NCI-H1417 treated with DMSO at 0.1 percent for 48 hours (cell line): ENCODE results near the gene GAS7.

Experiments used
- DNase-seq: peaks from one replicate; lab custom pipeline; 2025; lab: John Stamatoyannopoulos, UW

The GAS7 gene

DNA sequence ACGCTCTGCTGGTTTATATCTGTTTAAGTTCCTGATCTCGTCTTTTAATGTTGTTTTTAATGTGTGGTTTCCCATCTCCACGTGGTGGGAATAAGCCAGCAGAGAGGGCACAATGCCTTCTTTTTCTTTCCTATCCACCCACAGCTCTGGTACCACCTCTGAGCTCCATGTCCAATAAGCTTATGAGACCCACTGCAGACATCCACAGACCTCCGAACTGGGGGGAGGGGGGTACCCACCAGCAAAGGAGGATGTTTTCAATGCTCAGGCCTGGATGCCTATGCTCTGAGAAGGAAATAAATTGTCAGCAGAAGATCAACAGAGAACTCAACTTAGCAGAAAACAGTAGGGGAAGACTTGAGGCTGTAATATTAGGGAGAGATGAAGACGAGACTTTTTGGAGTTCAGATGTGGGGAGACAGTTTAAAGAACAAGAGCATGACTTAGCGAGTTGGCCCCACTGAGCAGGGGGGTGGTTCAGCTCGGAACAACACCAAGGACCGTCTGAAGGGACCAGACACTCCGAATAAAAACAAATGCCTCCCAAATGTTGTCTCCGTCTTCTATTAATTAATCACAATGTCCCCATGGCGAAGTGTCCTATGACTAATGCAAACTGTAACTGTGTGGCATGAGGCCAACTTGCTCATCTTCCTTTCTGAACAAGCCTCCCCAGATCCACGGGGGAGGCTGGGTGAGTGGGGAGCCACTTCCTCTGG is 62.7 kb downstream of the GAS7 start:
- no peak for DNase-seq

DNA sequence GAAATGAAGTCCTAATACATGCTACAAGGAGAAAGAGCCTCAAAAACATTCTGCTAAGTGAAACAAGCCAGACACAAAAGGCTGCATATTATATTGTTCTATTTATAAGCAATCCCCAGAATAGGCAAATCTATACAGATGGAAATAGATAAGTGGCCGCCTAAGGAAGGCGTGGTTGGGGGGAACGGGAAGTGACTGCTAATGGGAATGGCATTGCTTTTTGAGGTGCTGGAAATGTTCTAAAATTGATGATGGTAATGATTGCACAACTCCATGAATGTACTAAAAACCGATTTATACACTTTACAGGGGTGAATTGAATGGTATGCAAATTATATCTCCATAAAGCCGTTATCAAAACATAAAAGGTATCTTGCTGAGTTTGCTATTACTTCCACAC is 67.7 kb downstream of the GAS7 start:
- no peak for DNase-seq

DNA sequence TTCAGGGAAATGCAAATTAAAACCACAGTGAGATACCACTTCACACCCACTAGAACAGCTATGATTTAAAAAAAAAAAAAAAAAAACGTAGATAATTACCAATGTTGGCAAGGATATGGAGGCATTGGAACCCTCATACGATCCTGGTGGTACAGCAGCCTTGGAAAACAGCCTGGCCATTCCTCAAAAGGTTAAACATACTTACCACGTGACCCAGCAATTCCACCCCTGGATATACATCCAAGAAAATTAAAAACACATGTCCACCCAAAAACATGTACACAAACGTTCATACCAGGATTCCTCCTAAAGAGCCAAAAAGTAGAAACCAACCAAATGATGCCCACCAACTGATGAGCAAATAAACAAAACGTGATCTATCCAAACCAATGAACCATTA is 68.1 kb downstream of the GAS7 start:
- no peak for DNase-seq

DNA sequence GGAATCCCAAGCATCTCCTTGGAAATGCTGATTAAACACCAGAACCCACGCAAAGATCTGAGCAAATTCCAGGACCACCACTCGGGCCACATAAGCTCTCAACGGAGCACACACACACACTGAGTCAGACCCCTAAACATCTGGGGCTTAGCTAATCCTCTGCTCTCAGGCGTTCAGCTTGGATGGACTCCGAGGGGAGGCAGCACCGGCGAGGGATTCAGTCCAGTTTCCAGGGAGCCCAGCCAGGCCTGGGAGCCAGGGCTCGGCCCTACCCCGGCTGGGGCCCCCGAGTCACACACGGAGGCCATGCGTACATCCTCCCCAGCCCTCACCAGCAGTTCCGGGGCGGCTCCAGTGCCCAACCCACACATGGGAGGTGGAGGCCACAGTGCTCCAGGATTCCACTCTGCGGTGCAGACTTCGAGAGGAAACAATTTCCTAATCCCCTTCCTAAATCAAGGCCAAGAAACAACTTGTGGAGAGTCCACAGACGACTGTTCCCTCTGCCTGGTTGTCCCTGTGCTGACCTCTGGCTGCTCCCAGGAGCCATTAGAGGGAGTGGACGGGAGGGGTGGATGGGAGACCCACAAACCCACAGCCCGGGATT is 70.5 kb downstream of the GAS7 start:
- no peak for DNase-seq

DNA sequence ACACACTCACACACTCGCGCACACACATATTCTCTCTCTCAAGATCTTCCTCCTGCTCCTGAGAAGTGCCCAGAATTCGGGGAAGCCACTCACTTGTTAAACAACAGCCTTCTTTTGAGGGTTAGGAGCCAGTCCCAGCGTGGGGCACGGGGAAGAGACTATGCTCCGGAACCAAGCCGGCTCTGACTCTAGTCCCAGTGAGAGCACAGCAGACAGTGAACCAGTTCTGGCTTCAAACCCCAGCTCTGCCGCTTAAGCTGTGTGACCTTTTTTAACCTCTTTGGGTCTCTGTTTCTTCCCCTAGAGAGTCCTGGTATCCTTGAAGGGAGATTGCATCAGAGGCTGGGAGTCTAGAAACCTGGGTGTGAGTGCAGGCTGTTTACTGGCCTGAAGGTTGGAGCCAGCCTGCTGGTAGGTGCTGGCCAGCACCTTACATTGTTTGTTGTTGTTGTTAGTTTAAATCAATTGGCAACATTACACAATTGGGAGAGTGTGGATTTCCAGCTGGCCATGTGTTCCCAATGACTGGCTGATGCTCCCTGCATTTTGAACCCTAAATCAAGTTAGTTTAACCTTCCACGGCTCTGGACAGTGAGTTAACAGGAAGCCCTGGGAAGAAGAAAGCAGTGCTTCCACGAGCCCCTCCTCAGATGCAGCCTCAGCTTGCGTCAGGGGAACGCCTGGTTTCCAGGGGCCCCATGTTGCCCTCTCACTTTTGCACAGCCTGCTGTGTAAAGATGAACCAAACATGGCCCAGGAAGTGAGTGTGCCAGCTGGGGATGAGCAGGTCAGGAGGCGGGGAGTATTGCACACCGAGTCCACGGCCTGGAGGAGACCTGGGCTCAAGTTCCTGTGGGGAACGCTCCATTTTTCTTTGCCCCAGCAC is 71.5 kb downstream of the GAS7 start:
- no peak for DNase-seq

DNA sequence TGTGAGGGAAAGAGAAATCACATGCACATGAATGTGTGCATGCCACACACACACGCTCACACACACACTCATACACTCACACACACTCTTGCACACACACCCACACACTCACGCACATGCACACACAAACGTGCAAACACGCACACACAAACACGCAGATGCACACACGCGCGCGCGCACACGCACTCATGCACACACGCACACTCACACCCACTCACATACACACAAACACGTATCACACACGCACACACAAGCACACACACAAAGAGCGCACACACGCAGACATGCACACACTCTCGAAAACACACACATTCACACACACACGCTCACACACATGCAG is 72.2 kb downstream of the GAS7 start:
- no peak for DNase-seq

DNA sequence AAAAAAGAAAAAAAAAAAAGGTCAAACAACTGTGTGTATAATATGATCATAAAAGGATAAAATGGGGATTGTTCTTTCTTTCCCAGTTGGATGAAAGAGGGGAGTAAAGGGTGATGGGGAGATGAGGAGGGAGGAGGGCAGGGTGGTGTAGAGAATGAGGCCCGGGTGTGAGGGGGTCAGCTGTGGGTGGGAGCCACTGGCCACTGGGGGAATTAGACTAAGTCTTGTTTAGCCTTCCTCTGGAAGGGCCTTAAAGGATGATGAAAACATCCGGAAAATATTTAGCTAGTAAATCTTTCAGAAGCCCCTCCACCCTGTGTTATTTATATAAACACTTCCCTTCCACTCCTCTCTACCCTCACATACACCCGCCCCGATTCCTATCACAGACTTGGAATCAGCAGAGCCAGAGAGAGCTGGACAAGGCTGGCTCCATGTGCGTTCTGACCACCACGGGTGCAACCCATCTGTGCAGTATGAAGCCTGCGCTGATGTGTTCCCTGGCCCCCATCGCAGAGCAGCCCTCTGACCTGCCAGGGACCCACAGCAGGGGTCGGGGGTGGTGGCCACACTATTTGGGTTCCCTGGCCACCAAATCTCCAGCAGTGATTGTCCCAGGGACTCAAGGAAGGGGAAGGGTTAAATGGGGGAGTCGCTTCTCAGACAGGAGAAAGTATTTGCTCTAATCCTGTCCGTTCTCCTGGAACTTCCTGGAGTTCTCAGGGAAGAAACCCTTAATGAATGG is 72.7 kb downstream of the GAS7 start:
- DNase-seq: no peak

DNA sequence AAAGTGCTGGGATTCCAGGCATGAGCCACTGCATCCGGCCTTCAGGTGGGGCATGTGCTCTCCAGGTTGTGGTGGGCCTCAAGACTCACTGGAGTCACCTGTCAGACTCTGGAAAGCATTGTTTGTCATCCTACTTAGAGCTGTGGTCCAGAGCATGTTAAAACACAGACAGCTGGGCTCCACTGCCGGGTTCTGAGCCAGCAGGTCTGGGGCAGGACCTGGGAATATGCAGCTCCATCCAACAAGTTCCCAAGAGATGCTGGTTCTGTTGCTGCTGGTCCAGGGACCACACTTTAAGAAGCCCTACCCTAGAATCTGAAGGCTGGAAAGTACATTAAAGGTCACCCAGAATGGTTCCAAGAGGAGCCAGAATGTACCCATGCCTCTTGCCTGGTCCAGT is 75.3 kb downstream of the GAS7 start:
- DNase-seq: no peak

DNA sequence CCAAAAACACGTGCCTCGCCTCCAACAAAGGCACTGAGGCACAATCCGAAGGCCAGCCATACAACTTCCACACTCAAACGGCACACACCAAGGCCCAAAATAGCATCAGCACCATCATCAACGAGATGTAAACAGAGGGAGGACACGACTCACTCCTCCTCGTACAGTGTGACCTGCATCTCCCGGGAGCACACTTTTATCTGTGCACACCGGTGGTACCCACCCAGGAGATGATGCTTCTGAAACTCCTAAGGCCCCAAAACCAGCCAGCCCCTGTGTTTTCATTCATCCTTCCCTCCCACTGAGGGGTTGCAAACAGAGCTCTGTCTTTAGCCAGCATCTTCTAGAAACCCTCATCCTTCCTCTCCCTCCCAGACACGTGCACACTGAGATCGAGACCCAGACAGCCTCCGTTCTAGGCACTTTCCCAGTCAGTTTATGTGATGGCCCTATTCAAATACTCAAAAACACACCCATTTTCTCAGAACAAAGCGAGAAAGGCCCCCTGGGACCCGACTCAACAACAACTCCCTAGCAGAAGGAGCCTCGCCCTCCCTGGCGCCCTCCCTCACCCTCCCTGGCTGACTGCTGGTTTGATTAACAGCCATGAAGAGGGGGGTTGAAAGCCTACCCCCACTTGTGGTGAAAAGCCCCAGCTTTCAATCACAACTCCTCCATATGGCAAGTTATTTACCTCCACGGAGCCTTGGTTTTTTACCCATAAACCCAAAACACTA is 76.3 kb downstream of the GAS7 start:
- DNase-seq: no peak

DNA sequence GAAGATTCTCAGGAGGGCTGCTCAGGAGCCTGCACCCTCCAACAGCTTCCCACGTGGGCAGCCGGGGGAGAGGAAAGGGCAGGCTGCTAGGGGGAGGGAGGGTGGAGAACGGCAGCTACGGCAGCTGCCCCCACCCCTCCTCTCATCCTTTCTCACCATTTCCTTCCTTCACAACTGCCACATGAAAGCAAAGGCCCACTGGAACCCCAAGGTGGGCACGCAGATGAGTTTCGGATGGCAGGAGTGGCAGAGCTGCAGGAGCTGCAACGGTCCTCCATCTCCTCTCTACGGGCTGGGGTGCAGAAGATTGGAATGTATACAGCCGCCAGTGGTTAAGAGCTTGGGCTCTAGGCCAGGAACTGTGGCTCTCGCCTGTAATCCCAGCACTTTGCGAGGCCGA is 77.7 kb downstream of the GAS7 start:
- no peak for DNase-seq

DNA sequence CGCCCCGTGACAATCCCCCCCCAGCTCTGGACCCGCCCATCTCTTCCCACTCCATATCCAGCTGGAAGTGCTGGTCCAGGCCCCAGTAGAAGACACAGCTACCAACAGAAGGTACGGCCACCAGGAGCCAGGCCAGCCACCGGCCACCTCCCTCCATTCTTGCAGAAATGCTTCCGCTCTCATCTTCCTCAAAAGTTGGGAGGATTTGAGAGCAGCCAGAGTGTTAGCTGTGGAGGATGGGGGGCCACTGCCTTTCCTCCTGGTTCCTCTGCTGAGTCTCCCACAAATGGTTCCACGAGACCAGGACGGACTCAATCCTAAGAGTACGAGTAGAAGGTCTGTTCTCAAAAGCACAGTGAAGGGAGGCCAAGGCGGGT is 78.3 kb downstream of the GAS7 start:
- DNase-seq: no peak

DNA sequence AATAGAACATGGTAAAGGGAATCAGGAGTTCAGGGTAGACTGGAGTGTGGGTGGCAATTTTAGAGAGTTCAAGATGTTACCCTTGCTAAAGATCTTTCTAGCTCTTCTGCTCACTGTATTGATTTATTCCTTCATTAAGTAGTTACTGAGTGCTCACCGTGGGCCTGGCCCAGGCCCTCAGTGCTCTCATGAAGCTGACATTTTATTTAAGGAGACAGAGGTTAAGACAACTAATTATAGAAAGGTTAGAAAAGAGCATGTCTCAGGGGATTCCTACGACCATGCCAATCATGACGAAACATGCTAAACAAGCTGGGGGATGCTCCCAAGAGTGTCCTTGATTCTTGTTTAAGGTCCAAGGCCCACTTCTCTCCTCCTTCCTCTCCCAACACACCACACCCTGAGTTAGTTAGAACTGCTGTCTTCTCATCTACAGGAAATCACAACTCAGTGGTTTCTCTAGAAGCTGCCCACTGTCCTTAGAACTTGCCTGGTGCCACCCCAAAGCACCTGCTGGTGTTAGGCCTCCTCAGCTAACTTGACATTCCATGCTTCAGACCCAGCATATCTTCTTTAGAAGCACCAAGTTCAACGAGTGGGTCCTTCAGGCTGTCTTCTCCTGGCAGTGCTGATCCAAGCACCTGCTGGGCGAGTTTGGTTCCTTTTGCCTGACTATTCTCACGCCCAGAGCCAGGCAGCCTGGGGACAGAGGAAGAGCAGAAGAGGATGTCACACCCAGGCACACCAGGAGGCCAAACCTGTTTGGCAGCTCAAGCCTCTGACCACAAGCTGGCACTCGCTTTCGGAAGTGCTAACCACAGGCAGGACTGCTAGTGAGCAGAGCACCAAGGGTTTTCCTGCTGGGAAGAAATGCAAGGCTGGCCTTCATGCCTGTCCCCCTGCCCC is 79.0 kb downstream of the GAS7 start:
- DNase-seq: no peak

DNA sequence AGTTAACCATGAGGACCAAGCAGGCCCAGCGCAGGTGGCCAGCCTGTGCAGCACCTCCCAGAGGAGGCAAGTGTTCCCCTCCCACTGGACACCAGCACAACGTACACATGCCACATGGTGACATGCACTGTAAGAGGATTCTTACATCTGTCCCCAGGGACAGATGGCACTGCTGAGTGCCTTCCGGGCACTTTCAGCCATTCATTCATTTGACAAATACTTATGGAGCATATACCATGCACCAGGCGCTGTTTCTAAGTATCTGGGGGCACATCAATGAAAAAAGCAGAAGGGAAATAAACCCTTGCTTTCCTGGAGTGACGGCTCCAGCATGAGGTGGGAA is 79.6 kb downstream of the GAS7 start:
- no peak for DNase-seq

DNA sequence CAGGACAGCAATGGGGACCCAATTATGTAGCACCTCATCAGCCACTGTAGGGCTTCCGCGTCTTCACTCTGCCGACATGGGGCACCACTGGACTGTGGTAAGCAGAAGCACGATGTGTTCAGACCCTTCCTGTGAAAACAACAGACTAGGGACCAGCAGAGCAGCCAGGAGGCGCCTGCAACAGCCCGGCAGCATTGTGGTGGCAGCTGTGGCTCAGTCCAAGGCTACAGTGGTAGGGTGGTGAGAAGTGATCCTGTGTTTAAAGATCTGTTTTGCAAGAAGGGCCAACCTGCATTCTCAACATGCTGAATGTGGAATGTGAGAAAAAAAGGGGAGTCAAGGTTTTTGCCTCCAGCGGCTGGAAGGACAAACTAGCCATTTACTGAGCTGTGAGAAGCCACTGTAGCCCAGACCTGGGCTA is 80.8 kb downstream of the GAS7 start:
- DNase-seq: no peak

DNA sequence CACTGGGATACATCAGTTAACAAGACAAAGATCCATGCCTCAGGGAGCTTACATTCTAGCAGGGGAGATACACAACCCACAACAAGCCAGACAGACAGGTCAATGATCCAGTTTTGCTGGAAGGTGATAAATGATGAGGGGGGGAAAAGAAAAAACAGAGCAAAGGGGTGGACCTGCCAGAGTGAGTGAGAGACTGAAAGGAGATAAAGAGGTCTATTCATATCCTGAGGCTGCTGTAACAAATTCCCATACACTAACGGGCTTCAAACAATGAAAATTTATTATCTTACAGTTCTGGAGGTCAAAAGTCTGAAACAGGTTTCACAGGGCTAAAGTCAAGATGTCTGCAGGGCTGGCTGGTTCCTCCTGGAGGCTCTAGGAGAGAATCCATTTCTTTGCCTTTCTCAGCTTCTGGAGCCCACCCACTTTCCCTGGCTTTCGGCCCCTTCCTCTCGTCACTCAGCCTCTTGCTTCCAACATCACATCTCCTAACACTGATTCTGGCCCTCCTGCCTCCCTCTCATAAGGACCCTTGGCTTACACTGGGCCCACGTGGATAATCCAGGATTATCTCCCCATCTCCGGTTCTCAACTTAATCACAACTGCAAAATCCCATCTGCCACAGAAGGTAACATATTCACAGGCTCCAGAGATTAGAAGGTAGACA is 81.5 kb downstream of the GAS7 start:
- DNase-seq: no peak

DNA sequence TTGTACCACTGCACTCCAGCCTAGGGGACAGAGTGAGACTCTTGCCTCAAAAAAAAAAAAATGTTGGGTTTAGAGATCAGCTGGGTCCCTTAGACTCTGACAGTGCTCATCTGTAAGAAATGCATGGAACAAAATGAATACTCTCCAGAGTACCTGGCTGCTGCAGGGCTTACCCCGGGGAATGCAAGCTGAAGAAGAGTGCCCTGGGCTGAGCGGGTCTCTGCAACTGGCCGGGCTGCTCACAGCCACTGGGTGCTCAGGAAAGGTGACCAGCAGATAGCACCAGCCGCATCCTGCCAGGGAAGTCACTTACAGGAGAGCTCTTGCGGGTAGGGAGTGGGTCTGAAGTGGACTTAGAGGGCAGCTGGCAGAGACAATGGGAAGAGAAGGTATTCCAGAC is 82.1 kb downstream of the GAS7 start:
- DNase-seq: no peak

DNA sequence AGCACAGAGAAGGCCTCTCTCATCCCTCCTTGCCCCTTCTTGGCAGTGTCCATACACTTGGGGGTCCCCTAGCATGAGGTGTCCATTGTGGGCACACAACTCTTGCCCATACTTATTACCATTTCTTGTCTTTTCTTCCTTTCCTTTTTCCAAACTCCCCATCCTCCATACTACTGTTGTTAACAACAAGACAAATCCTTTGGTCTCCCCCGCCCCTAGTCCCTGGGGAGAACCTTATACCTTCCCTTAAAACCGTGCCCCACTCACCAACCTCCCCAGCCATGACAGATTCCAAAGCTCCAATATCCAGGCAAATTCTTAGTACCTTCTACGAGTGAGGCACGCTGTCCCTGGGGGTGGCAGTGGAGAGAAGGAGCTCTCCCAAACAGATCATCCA is 82.9 kb downstream of the GAS7 start:
- no peak for DNase-seq

DNA sequence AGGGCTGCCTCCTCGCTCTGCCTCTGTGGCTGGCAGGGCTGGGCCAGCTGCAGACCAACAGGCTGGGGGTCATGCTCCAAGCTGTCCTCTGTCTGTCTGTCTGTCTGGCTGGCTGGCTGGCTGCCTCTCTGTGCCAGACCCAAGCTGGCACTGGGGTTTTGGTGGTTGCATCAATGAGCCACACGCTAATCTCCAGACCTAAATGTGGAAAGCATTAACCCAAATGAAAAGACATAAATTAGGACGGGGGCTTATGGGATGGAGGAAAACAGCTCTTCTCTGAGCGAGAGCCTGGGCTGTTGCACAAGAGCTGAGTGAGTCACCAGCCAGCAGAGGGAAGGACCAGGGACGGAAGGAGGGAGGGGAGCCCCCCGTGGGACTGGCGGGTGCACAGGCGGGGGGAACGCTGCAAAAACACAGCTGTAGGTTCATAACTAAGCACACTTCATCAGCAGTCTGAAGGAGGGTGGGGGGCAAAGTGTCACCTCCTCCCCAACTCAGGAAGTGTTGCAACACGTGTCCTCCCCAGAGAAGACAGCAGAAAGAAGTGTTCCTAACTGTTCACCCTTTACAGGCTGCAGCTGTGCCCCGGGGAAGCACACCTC is 83.4 kb downstream of the GAS7 start:
- DNase-seq: no peak

DNA sequence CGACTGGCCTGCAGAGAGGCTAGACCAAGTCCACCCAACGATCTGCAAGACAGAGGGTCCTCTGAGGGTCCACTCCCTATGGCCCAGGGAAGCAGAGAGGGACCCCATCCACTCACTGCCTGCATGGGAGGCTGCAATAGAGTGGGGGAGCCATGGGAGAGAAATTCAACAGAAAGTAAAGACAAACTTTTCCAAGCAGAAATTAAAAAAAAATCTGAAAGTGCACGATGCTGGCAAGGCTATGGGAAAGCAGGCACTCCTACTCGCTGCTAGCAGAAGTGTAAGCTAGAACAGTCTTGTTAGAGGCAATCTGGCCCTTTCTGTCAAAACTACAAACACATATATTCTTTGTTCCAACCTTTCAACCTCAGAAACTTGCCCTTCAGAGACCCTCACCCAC is 85.4 kb downstream of the GAS7 start:
- no peak for DNase-seq

DNA sequence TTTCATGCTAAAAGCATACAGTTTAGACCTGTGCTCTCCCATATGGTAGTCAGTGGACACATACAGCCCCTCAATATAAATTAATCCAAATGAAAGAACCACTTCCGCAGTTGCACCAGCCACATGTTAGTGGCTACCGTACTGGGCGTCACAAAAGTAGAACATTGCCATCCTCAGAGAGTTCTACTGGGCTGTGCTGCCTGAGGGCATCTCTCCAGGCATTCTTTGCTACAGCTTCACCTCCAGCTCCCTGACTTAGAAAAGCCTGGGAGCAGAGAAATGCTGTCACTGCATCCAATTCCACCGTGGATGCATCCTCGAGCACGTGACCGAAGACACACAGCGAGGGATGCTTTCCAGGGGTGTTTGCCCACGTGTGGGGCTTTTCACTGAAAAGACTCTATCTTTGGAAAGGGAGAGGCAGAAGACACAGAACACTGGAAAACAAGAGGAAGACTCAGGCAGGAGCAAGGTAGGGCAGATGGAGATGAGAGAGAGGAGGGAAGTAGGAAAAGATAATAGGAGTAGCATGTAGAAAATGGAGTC is 86.4 kb downstream of the GAS7 start:
- no peak for DNase-seq
